HL-60 (cell line): ENCODE data around the gene VPS35.
"Not testable (repeated sequence)": the region's sequence is repeated elsewhere in the genome, so short reads cannot be mapped to it uniquely, and the experiment has no call there.

Experiments used
- DNase-seq, 2 experiments: peaks; one replicate each; pipeline ENCODE4 v3.0.0-alpha.2; 2010 to 2020; ENCODE audit warnings: low read depth in 1 of 2, low spot score in 1 of 2
- H3K27ac ChIP-seq: fragments of 250-450 bp; sonication (Bioruptor Pico); replicated peaks from 2 replicates; pipeline ENCODE4 v1.5.1; 2020; ENCODE audit warnings: mild to moderate bottlenecking, moderate library complexity
- H3K27me3 ChIP-seq: fragments of 250-450 bp; sonication (Bioruptor Pico); 2 replicates; pipeline ENCODE4 v1.5.1; 2021; ENCODE audit warnings: mild to moderate bottlenecking, moderate library complexity; ENCODE audit not compliant: insufficient read depth, poor library complexity, severe bottlenecking
- H3K4me3 ChIP-seq: replicated peaks from 2 replicates; pipeline ENCODE4 v1.5.1; 2011; ENCODE audit warnings: mild to moderate bottlenecking, control low read depth, low read length; ENCODE audit not compliant: insufficient read depth
- CTCF ChIP-seq: IDR thresholded peaks from one replicate; pipeline ENCODE4 v1.5.1; 2011; ENCODE audit warnings: low read length, control low read depth, inconsistent platforms; ENCODE audit not compliant: insufficient read depth
- GABPA ChIP-seq: IDR thresholded peaks from 2 replicates; pipeline ENCODE4 v1.6.1; 2012; ENCODE audit warnings: low read depth
- POLR2AphosphoS5 ChIP-seq: IDR thresholded peaks from 2 replicates; pipeline ENCODE4 v1.6.1; 2012; ENCODE audit warnings: low read depth
- REST ChIP-seq: IDR thresholded peaks from 2 replicates; pipeline ENCODE4 v1.6.1; 2012; ENCODE audit warnings: low read depth; ENCODE audit not compliant: insufficient replicate concordance
- SPI1 ChIP-seq: IDR thresholded peaks from 2 replicates; pipeline ENCODE4 v1.6.1; 2012; ENCODE audit warnings: low read depth, mild to moderate bottlenecking, borderline replicate concordance

VPS35 gene

GRCh38 chr16:46629331-46630219 is 59.4 kb downstream of the VPS35 start:
- Histone ChIP-seq H3K27ac (no peak overlapping the region), H3K27me3 (no peaks in the 10 kb centered on the region), H3K4me3 (no peak overlapping the region)
- no peak for TF ChIP-seq REST
- no peak for TF ChIP-seq GABPA
- TF ChIP-seq CTCF: peak; percentile 22
- DNase-seq: peak in 1 of 2 experiments; percentile 18

GRCh38 chr16:46627746-46628145 is 61.2 kb downstream of the VPS35 start:
- DNase-seq: no peak
- Histone ChIP-seq H3K27me3 (no peaks in the 10 kb centered on the region), H3K4me3 (no peak overlapping the region)

GRCh38 chr16:46626681-46627080 is 62.3 kb downstream of the VPS35 start:
- DNase-seq, H3K4me3 ChIP-seq, H3K27me3 ChIP-seq, H3K27ac ChIP-seq: not testable (repeated sequence)

More at GRCh38 chr16:46627746-46628145, 61.2 kb downstream of the VPS35 start:
- no peak overlapping the region for H3K27ac ChIP-seq
- TF ChIP-seq SPI1: no peak
- no peak for TF ChIP-seq REST
- TF ChIP-seq GABPA: no peak
- no peak for TF ChIP-seq CTCF
- TF ChIP-seq POLR2AphosphoS5: no peak

- not testable (repeated sequence) for DNase-seq, H3K4me3 ChIP-seq, H3K27me3 ChIP-seq, H3K27ac ChIP-seq
These were observed 64.1 kb downstream of the VPS35 start for GRCh38 chr16:46624862-46625261.

GRCh38 chr16:46623707-46624106 is 65.3 kb downstream of the VPS35 start:
- not testable (repeated sequence) for H3K27ac ChIP-seq, H3K27me3 ChIP-seq, DNase-seq, H3K4me3 ChIP-seq
